IMR-90 (cell line): ENCODE measurements around the gene AMPD1.

Experiments used
- BHLHE40 ChIP-seq: fragments of 150-350 bp; IDR thresholded peaks from 2 replicates; pipeline ENCODE4 v1.6.1; 2016; ENCODE audit warnings: mild to moderate bottlenecking, low read depth, low read length
- CEBPB ChIP-seq: IDR thresholded peaks from 2 replicates; pipeline ENCODE4 v1.6.1; 2012; ENCODE audit warnings: low read depth, low read length, improper control_type of control experiment
- CHD1 ChIP-seq: IDR thresholded peaks from 2 replicates; pipeline ENCODE4 v1.6.1; 2012; ENCODE audit warnings: low read depth, low read length, improper control_type of control experiment
- CTCF ChIP-seq: conservative IDR thresholded peaks from 2 replicates; pipeline ENCODE4 v1.5.1; 2012; ENCODE audit warnings: mild to moderate bottlenecking, low read depth, low read length, improper control_type of control experiment
- ELK1 ChIP-seq: fragments of 150-350 bp; IDR thresholded peaks from 2 replicates; pipeline ENCODE4 v1.6.1; 2016; ENCODE audit warnings: low read depth, mild to moderate bottlenecking, low read length, moderate library complexity, borderline replicate concordance
- FOS ChIP-seq: fragments of 150-350 bp; IDR thresholded peaks from 2 replicates; pipeline ENCODE4 v1.6.1; 2016; ENCODE audit warnings: low read depth, low read length
- MAZ ChIP-seq: IDR thresholded peaks from 2 replicates; pipeline ENCODE4 v1.6.1; 2012; ENCODE audit warnings: low read depth, mild to moderate bottlenecking, low read length, improper control_type of control experiment, moderate library complexity, borderline replicate concordance
- MXI1 ChIP-seq: IDR thresholded peaks from 2 replicates; pipeline ENCODE4 v1.6.1; 2012; ENCODE audit warnings: low read depth, mild to moderate bottlenecking, low read length, moderate library complexity, borderline replicate concordance
- NFE2L2 ChIP-seq: fragments of 150-350 bp; IDR thresholded peaks from 2 replicates; pipeline ENCODE4 v1.6.1; 2016; ENCODE audit warnings: low read depth, mild to moderate bottlenecking, low read length
- POLR2A ChIP-seq: IDR thresholded peaks from 2 replicates; pipeline ENCODE4 v1.6.1; 2012; ENCODE audit warnings: mild to moderate bottlenecking, low read depth, low read length
- RAD21 ChIP-seq: IDR thresholded peaks from 2 replicates; pipeline ENCODE4 v1.6.1; 2012; ENCODE audit warnings: low read length, improper control_type of control experiment
- RFX5 ChIP-seq: IDR thresholded peaks from 2 replicates; pipeline ENCODE4 v1.8.0; 2012; ENCODE audit warnings: low read depth, mild to moderate bottlenecking, low read length, moderate library complexity
- SMC3 ChIP-seq: fragments of 150-350 bp; IDR thresholded peaks from 2 replicates; pipeline ENCODE4 v1.6.1; 2016; ENCODE audit warnings: low read depth, mild to moderate bottlenecking, antibody characterized with exemption, low read length, moderate library complexity
- USF2 ChIP-seq: fragments of 150-350 bp; IDR thresholded peaks from 2 replicates; pipeline ENCODE4 v1.6.1; 2017; ENCODE audit warnings: mild to moderate bottlenecking, antibody characterized with exemption, low read length, low read depth

GRCh38 chr1:114723457-114723856 lies 28.1 kb upstream of the AMPD1 start:
- TF ChIP-seq POLR2A: no peak
- TF ChIP-seq CEBPB: no peak
- TF ChIP-seq CTCF: no peak
- no peak for TF ChIP-seq SMC3
- no peak for TF ChIP-seq MXI1
- no peak for TF ChIP-seq RAD21
- no peak for TF ChIP-seq ELK1
- TF ChIP-seq RFX5: no peak
- no peak for TF ChIP-seq BHLHE40
- no peak for TF ChIP-seq CHD1
- TF ChIP-seq USF2: no peak
- TF ChIP-seq MAZ: no peak
- TF ChIP-seq FOS: no peak
- no peak for TF ChIP-seq NFE2L2
